Lower leg skin (tissue), 4 donors: Measurements from ENCODE around the gene CFAP221. TPM values are rescaled to one million over a fixed set of nuclear protein-coding genes. Genes with fewer than 3 reads are reported as not detected.
"Not testable (repeated sequence)": the region's sequence is repeated elsewhere in the genome, so short reads cannot be mapped to it uniquely, and the experiment has no call there.

Experiments
- DNase-seq, 2 donors: peaks; one replicate each; pipeline ENCODE4 v3.0.0-alpha.2; 2019; ENCODE audit warnings: low spot score in 2 of 2
- H3K4me3 ChIP-seq: fragments of 200-600 bp; sonication (generic); 2 replicates; pipeline ENCODE4 v1.5.1; 2017; ENCODE audit warnings: mild to moderate bottlenecking, low read depth; ENCODE audit not compliant: poor library complexity, severe bottlenecking
- CTCF ChIP-seq, 3 donors: fragments of 450-650 bp; IDR thresholded peaks; one replicate each; pipeline ENCODE4 v1.5.1; 2016; ENCODE audit warnings: antibody characterized with exemption in 3 of 3, mild to moderate bottlenecking in 3 of 3, moderate library complexity in 2 of 3
- POLR2A ChIP-seq, 2 donors: fragments of 450-650 bp; IDR thresholded peaks; one replicate each; pipeline ENCODE4 v1.6.1; 2016 to 2017; ENCODE audit warnings: antibody characterized with exemption in 2 of 2, mild to moderate bottlenecking in 1 of 2, moderate library complexity in 1 of 2
- WGBS, 2 donors: methylation state at CpG; one replicate each; pipeline ENCODE4 v1.1.5; 2018; 5-methylcytosine and 5-hydroxymethylcytosine counted together
- intact Hi-C: fragments of 100-400 bp; cut with DNase I; formaldehyde crosslinking; loops from one replicate; pipeline ENCODE4 v1.15.0; 2023; ENCODE audit warnings: low total_unique reads
- total RNA-seq, 4 donors: library from RNA; depleted of rRNA; stranded (reverse); fragments of >200 nt; gene quantifications; one replicate each; pipeline ENCODE4 v1.1.0, GENCODE V29; 2016

Gene CFAP221
- total RNA-seq, 4 donors from 2014 or later, result not detected

GRCh38 chr2:119616421-119616820, 72.2 kb downstream of the CFAP221 start:
- intact Hi-C loops, result no loop called here
- 69 to 75% methylated on average over 6 of the region's 6 CpGs for WGBS, 2 donors
- TF ChIP-seq CTCF (IDR thresholded peaks at IDR 0.05) (no peak), POLR2A (IDR thresholded peaks at IDR 0.05) (no peak)

GRCh38 chr2:119617455-119617854, 73.2 kb downstream of the CFAP221 start:
- 80 to 90% methylated on average over 2 of the region's 2 CpGs for WGBS, 2 donors
- no peak for DNase-seq
- TF ChIP-seq CTCF (IDR thresholded peaks at IDR 0.05) (no peak), POLR2A (IDR thresholded peaks at IDR 0.05) (no peak)
- intact Hi-C loops, result no loop called here
- H3K4me3 ChIP-seq, result no peak overlapping the region

More at GRCh38 chr2:119616421-119616820, 72.2 kb downstream of the CFAP221 start:
- DNase-seq, result no peak
- no peak overlapping the region for H3K4me3 ChIP-seq

GRCh38 chr2:119618725-119619124, 74.5 kb downstream of the CFAP221 start:
- intact Hi-C loops, result not testable (repeated sequence)

GRCh38 chr2:119625226-119625625, 81.0 kb downstream of the CFAP221 start:
- 81 to 93% methylated on average over 3 of the region's 3 CpGs for WGBS, 2 donors
- TF ChIP-seq CTCF (IDR thresholded peaks at IDR 0.05), result no peak
- TF ChIP-seq POLR2A (IDR thresholded peaks at IDR 0.05), result no peak
- no peak overlapping the region for H3K4me3 ChIP-seq
- intact Hi-C loops, result no loop called here
- DNase-seq, result no peak

More at GRCh38 chr2:119618725-119619124, 74.5 kb downstream of the CFAP221 start:
- not testable (repeated sequence) for DNase-seq, H3K4me3 ChIP-seq
- WGBS, 2 donors, result 65 to 78% methylated on average over 5 to 7 of the region's 7 CpGs

- TF ChIP-seq CTCF (IDR thresholded peaks at IDR 0.05) (no peak), POLR2A (IDR thresholded peaks at IDR 0.05) (no peak)
- H3K4me3 ChIP-seq, result no peak overlapping the region
- DNase-seq, result no peak
- 82 to 92% methylated on average over 4 to 5 of the region's 5 CpGs for WGBS, 2 donors
- intact Hi-C loops, result no loop called here
Measured at GRCh38 chr2:119629323-119629825, 85.1 kb downstream of the CFAP221 start.

GRCh38 chr2:119630121-119630520, 85.9 kb downstream of the CFAP221 start:
- WGBS, 2 donors, result 80 to 82% methylated on average over 4 of the region's 4 CpGs
- H3K4me3 ChIP-seq, result no peak overlapping the region
- TF ChIP-seq POLR2A (IDR thresholded peaks at IDR 0.05) (no peak), CTCF (IDR thresholded peaks at IDR 0.05) (no peak)
- intact Hi-C loops, result no loop called here
- DNase-seq, result no peak
